ENCODE results near the gene SMARCD3.

DNA sequence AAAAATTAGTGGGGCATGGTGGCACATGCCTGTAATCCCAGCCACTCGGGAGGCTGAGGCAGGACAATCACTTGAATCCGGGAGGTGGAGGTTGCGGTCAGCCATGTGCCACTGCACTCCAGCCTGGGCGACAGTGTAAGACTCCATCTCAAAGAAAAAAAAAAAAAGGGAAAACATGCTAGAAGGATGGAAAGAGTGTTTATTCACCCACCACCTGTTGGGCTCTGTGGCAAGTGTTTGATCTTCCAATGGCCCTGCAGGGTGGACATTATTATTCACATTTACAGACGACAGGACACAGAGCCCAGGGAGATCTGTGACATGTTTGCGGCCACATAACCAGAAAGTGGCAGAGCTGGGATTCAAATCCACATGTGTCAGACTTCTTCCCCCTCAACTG lies 33.2 kb upstream of the SMARCD3 start:
- TF ChIP-seq POLR2A (IDR thresholded peaks at IDR 0.05) (no peak), CTCF (IDR thresholded peaks at IDR 0.05) (no peak)

Measured in prostate gland (tissue), 2 donors.